Astrocyte of the cerebellum (primary cell): ENCODE data around the gene POM121L12.

ENCODE experiments used
- DNase-seq: peaks from one replicate; pipeline ENCODE4 v3.0.0-alpha.2; 2011; ENCODE audit warnings: low read depth
- H3K4me3 ChIP-seq: 2 replicates; pipeline ENCODE4 v1.5.1; 2011; ENCODE audit warnings: mild to moderate bottlenecking, low read depth, low read length, moderate library complexity
- CTCF ChIP-seq: IDR thresholded peaks from 2 replicates; pipeline ENCODE4 v1.5.1; 2012; ENCODE audit warnings: low read length, low read depth, moderate library complexity, mild to moderate bottlenecking; ENCODE audit errors: missing control alignments
- in situ Hi-C: cut with HindIII; loops from 2 replicates; pipeline ENCODE4 v1.10.0; 2017; ENCODE audit warnings: low sequenced_read_pairs

Gene POM121L12

DNA sequence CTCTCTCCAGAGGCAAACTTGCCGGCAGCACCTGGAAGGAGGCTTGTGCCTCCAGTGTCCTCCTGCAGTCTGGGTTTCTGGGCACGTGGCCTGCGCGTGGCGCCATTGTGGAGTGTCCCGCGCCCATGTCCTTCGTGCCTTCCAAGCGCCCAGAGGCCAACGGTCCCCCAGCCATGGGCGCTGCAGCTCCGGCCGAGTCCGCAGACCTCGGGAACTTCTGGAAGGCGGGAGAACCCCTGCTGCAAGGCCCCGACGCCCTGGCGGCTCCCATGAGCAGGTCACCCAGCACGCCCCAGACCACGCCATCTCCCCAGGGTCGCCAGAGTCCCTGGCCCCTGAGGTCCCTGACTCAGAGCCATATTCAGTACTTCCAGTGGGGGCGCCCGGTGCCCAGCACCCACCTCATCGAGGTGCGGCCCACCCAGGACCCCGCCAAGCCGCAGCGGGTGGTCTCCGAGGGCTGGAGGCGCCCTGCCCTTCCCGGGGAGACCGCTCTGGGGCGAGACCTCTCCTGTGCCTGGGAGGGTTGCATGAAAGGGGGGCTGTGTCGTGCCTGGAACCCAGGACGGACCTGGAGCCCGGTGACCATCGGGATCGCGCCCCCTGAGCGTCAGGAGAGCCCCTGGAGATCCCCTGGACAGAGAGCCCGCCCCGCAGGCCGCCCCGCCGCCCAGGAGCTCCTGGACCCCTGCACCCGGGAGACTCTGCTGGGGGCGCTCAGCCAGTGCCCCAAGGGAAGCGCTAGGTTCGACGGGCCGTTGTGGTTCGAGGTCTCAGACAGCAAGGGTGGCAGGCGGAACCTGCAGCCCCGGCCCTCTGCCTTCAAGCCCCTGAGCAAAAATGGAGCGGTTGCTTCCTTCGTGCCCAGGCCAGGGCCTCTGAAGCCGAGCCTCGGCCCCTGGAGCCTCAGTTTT, at the start of gene POM121L12:
POM121L12 (plus strand) TSS at position 135 of the 914 bp plus-strand sequence; CDS start at position 174, 39 bp downstream.
- DNase-seq, result no peak
- H3K4me3 ChIP-seq, result no peak within 1 kb of the TSS
- TF ChIP-seq CTCF, result no peak
- in situ Hi-C loops, result no loop called here

DNA sequence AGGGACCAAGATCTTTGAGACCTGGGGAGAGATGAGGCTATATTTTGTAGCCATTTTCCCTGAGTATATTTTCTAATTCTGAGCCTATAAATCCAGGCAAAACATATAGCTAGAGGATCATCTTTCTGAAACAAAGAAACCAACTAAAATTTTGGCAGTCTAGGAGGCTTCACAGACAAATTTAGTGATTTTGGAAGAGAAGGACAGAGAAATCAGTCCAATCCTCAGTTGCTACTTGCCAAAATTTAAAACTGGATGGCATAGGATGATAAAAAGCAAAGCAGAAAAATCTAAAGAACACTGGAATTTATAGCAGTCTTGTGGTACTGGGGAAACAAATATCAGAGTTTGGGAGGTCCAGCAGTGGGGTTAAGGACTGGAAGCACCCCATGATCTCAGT, 43.4 kb upstream of the POM121L12 start:
- no peak for DNase-seq
- in situ Hi-C loops, result no loop called here
- no peak overlapping the region for H3K4me3 ChIP-seq
- no peak for TF ChIP-seq CTCF

GRCh38 chr7:52992479-52993162, 42.8 kb upstream of the POM121L12 start:
- no peak for TF ChIP-seq CTCF
- DNase-seq, result no peak
- in situ Hi-C loops, result no loop called here
- H3K4me3 ChIP-seq, result no peak overlapping the region

DNA sequence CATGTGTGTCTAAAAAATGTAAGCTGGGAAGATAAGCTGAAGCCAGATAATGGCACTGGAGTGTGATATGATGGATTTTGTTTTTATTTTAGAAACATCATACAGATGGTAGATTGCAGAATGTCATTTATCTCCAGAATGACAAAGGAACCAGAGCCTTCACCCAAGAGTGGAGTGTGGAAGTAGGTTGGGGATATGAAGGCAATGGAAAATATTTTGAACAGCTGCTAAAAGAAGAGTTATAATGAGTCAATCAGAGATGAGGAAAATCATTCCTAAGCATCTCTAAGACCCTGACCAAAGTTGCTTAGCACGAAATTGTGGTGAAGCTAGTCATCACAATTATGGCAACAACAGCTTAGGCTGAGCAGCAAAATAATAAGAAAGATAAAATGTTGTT, 39.8 kb upstream of the POM121L12 start:
- TF ChIP-seq CTCF, result no peak
- no peak for DNase-seq
- H3K4me3 ChIP-seq, result no peak overlapping the region
- in situ Hi-C loops, result no loop called here

DNA sequence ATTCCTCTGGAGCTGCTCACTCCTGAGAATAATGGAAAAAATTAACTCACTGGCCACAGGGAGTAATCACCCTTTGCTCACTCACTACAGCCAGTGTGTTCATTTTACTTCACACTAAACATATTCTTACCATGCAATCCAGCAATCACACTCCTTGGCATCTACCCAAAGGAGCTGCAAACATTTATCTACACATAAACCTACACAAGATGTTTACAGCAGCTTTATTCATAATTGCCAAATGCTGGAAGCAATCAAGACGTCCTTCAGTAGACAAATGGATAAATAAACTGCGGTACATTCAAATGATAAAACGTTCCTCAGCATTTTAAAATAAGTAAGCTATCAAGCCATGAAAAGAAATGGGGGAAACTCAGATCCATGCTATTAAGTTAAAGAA, 34.2 kb upstream of the POM121L12 start:
- no peak for DNase-seq
- TF ChIP-seq CTCF, result no peak
- in situ Hi-C loops, result no loop called here
- H3K4me3 ChIP-seq, result no peak overlapping the region

DNA sequence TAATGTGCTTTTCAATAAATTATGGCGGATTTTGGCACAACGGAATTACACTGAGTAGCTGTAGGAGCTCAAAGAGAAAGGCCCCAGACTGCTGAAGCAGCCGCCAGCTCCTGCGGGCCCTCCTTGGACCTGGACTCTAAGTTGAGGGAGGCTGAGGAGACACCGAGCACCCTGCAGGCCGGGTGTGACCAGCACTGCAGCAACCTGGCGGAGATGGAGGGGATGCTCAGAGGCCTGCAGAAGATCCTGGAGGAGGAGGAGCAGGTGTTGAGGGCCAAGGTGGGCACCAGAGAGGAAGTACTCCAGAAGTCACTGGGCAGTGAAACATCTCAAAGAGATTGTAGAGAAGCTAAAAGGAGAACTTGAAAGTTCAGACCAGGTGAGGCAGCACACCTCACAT, 33.0 kb upstream of the POM121L12 start:
- DNase-seq, result no peak
- no peak for TF ChIP-seq CTCF
- H3K4me3 ChIP-seq, result no peak overlapping the region
- in situ Hi-C loops, result no loop called here
